Embryonic facial prominence (tissue), 1 donor: Measurements from ENCODE around the gene NFU1.

ENCODE experiments used
- DNase-seq: peaks from one replicate; pipeline ENCODE4 v3.0.0-alpha.2; 2016; ENCODE audit errors: extremely low spot score

NFU1 gene

DNA sequence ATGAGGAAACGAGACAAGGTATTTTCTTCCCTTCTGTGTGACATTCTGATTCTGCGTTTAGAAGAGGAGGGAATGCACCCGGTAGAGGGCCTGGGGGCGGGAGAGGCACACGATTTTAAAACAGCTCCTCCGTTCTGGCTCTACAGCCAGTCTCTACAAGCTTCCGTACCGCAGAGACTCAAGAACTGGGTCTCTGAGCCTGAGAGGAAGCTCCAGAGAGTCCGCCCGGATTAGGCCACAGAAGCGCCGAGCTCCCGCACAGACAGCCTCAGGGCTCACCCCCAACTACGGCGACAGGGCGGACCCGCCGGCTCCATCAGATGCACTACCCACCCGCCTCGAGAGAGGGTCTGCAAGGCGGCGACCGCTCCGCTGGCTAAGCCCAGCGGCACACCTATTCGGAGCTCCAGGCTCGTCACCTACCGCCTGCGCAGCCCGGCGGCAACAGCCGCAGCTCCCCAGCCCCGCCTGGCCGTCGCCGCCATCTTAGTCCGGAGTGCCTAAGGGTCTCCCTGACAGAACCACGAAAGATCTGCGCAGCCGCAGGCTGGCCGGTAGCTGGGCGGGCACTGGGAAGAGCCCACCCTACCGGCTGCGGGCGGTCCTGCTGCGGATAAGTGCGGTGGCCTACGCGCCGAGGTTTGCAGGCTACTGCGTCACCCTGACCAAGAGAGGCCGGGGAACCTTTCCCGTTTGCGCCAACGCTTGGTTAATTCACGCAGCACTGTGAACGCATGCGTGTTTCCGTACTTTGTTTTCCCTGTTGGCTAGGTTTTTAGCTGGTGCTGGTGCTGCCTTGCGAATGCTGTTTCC lies at the start of gene NFU1:
TSS of gene NFU1 (minus strand) at position 498 of the 813 bp plus-strand sequence. CDS start at position 485, 13 bp downstream.
- peak; percentile 92 for DNase-seq

- no peak for DNase-seq
These were observed 46.5 kb upstream of the NFU1 start for GRCh38 chr2:69483696-69484095.

DNA sequence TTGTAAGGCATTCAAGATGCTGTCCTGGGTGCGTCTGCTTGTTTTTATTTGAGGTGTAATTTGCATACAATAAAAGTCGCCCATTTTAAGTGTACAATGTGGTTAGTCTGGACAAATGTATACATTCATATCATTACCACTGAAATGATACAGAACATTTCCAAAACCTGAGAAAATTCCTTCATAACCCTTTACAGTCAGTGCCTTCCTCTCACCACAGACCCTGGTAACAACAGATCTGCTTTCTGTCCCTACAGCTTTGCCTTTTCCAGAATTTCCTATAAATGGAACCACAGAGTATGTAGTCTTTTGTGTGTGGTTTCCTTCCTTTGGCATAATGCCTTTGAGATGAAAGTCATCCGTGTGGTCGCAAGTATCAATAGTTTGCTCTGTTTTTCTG lies 45.8 kb upstream of the NFU1 start:
- DNase-seq, result no peak

GRCh38 chr2:69482471-69482870 lies 45.2 kb upstream of the NFU1 start:
- DNase-seq, result no peak

DNA sequence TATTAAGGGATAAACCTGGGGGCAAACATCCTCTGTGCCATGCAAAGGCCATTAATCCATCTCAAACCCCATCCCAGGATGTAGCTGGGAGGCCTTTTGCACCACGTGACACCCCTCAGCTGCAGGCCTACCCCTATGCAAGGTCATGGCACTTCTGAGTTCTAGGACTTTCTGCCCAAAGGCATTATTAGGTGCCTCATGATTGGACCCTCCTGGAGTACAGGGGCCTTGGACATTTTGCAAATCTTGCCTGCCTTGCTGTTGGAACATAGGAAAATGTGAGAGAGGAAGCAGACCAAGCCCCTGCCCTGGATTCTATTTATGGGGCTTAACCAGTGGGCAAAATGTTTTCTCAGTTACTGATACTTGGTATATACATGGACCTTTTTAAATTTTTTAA lies 44.2 kb upstream of the NFU1 start:
- no peak for DNase-seq

- no peak for DNase-seq
These were observed 40.4 kb upstream of the NFU1 start for GRCh38 chr2:69477627-69478026.

DNA sequence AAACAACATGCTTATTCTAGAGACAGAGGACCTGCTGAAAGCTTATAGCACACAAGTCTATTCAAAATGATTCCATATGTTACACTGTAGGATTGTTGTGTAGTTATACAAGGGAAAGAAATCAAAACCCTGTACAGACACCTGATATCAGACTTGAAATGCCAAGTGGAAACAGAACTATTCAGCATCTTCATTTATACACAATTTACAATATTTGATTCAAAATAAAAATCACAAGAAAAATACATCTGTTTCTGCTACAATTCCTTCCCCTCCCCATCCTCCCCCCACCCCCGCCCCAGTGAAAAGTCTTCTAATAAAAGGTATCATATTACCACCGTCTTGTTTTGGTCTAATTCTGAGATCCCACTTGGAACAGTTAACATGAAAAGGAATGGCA lies 37.5 kb upstream of the NFU1 start:
- no peak for DNase-seq

DNA sequence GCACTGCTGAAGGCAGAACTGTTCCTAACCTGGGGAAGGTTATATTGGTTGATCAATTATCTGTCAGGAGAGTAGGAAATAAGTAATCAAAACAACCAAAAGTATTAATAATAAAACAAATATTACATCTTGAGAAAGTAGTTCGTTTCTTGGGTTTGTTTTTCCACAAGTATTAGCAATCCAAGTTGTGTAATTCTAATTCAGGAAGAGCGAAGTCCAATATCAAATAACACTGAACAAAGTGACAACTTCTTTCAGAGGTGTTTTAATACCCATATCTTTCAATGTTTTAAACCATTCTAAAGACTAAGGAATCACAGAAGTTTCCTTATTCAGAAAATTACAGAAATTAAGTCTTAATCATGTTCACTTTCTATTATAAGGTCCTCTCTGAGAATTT lies 34.6 kb upstream of the NFU1 start:
- DNase-seq, result no peak

DNA sequence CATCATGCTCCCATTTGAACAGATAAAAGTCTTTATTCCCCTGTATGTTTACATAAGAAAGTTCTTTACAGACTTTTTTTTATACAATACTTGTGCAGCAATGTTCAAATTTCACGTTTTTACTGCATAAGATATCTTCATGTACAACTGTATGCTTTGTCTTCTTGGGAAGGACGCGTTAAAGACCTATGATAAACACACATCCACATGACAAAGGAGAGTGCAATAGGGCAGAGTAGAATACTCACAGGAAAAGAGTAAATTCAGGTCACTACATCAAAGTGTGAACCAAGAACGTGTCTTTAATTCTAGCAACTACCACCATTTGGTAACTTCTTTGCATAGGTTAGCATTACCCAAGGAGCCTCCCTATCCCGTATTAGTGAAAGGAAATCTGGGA lies 33.7 kb upstream of the NFU1 start:
- DNase-seq, result no peak

DNA sequence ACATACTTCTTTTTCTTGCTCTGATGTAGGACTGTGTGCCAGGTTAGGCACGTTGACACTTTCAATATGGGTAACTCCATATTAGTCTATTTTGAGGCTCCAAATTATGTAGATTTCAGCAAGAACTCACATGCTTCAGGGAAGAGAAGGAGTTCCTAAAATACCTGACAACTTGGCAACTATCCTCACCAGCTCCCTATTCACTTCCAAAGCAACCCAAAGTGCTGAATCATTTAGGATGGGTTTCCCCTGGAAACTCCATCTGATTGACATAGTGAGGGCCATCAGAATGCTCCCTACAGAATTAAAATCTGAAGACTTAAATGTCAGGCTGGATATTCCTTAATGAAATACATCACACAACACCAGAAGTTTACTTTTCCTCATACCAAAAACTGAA lies 32.5 kb upstream of the NFU1 start:
- DNase-seq, result no peak

- DNase-seq, result no peak
These were observed 32.1 kb upstream of the NFU1 start for GRCh38 chr2:69469375-69469774.

GRCh38 chr2:69466728-69467127 lies 29.5 kb upstream of the NFU1 start:
- DNase-seq, result no peak

- no peak for DNase-seq
These were observed 28.6 kb upstream of the NFU1 start for GRCh38 chr2:69465513-69466456.

GRCh38 chr2:69464575-69464974 lies 27.3 kb upstream of the NFU1 start:
- no peak for DNase-seq

DNA sequence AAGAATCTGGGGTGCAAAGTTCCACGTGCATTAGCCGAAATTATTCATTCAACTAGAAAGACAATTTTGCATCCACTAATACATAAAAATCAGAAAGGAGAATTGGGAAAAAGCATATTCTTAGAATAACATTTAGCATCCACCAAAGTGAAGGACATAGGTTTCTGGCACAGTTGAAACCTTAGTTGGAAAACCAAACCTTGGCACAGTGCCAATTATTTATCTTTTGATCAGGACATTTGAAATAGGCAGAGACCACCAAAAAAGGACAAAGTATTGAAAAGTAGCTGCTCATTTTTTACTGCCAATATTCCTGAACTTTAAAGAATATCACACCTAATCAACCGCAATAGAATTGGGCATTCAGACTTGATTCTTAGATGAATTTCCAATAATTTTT lies 25.5 kb upstream of the NFU1 start:
- no peak for DNase-seq

GRCh38 chr2:69461404-69461803 lies 24.2 kb upstream of the NFU1 start:
- DNase-seq, result no peak

- DNase-seq, result no peak
These were observed 22.7 kb upstream of the NFU1 start for GRCh38 chr2:69459936-69460335.

- DNase-seq, result no peak
These were observed 19.8 kb upstream of the NFU1 start for GRCh38 chr2:69456950-69457445.

GRCh38 chr2:69456154-69456553 lies 18.9 kb upstream of the NFU1 start:
- no peak for DNase-seq

DNA sequence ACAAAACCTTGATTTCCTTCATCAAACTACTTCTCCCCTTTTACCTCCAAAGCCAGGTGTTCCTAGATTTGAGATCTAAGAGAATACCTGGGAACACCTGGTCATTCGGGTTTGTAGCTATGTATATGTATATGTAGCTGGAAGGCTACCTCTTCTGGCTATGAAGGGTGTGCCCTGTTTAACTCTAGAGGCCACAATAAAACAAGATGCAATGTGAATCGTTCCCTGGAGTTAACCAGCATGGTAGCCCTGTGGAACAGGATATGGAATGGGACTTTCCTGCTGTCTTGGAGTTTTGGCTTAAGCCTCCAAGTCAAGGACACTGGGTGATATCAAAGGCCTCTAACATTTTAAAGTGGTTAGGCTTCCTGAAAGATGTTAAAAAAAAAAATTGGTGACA lies 17.7 kb upstream of the NFU1 start:
- DNase-seq, result no peak

GRCh38 chr2:69453475-69454129 lies 16.4 kb upstream of the NFU1 start:
- no peak for DNase-seq

DNA sequence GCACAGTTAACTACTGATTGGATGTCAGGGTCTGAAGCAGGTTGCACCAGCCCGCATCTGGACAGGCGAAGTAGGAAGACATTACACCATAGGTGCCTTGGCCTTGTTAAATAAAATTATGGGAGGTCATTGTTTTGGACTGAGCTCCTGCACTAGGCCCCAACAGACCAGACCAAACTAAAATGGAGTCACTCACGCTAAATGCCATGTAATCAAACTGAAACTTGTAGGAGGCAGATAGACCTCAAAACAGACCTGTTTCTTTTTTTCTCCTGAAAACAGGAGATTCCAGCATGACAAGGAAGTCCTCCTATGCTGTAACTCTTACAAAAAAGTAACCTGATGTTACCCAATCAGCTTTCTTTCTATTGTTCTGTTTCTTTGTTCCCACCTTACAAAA lies 15.5 kb upstream of the NFU1 start:
- no peak for DNase-seq
